Prostate gland (tissue), 2 donors: ENCODE measurements around the gene CKAP2L. TPM values are rescaled to one million over a fixed set of nuclear protein-coding genes. Genes with fewer than 3 reads are reported as not detected.

Experiments used
- DNase-seq: peaks from one replicate; pipeline ENCODE4 v3.0.0-alpha.2; 2019; ENCODE audit warnings: low spot score
- H3K27ac ChIP-seq, 2 donors: fragments of 200-600 bp; sonication (generic); 2 replicates each; pipeline ENCODE4 v1.5.1; 2017 to 2019
- H3K27me3 ChIP-seq: fragments of 200-600 bp; sonication (generic); replicated peaks from 2 replicates; pipeline ENCODE4 v1.5.1; 2019; ENCODE audit not compliant: insufficient read depth
- H3K36me3 ChIP-seq, 2 donors: fragments of 200-600 bp; sonication (generic); 1 replicate in 1 of 2; 2 replicates in 1 of 2; pipeline versions ENCODE4 v1.5.1 to v1.8.1; 2017 to 2019
- H3K4me1 ChIP-seq: fragments of 200-600 bp; sonication (generic); replicated peaks from 2 replicates; pipeline ENCODE4 v1.5.1; 2019
- H3K4me3 ChIP-seq, 2 donors: fragments of 200-600 bp; sonication (generic); 2 replicates each; pipeline ENCODE4 v1.5.1; 2017 to 2019
- H3K9me3 ChIP-seq: fragments of 200-600 bp; sonication (generic); 2 replicates; pipeline ENCODE4 v1.5.1; 2017
- CTCF ChIP-seq, 4 experiments: fragments of 200-600 bp in 2 of 4; fragments of 450-650 bp in 2 of 4; sonication (generic) in 2 of 4; IDR thresholded peaks; 1 replicate in 3 of 4; 2 replicates in 1 of 4; pipeline ENCODE4 v1.5.1; 2016 to 2019; ENCODE audit warnings: antibody characterized with exemption in 4 of 4, mild to moderate bottlenecking in 2 of 4, moderate library complexity in 2 of 4
- POLR2A ChIP-seq: fragments of 450-650 bp; IDR thresholded peaks from one replicate; pipeline ENCODE4 v1.6.1; 2016; ENCODE audit warnings: antibody characterized with exemption, mild to moderate bottlenecking
- POLR2AphosphoS5 ChIP-seq: sonication (generic); formaldehyde crosslinking; IDR thresholded peaks from one replicate; pipeline ENCODE4 v1.6.1; 2017; ENCODE audit warnings: antibody characterized with exemption
- WGBS: methylation state at CpG from one replicate; pipeline ENCODE4 v1.1.5; 2018; 5-methylcytosine and 5-hydroxymethylcytosine counted together
- intact Hi-C: fragments of 100-400 bp; cut with DNase I; formaldehyde crosslinking; loops from one replicate; pipeline ENCODE4 v1.14.2; 2022
- total RNA-seq, 2 donors: library from RNA; depleted of rRNA; stranded (reverse); fragments of >200 nt; gene quantifications; one replicate each; pipeline ENCODE4 v1.1.0, GENCODE V29; 2016

The CKAP2L gene
- total RNA-seq, 2 donors from 2014 or later = 0.23 to 3.1 TPM

- Histone ChIP-seq H3K36me3 (no peaks in the 10 kb centered on the region), H3K4me1 (no peaks in the 10 kb centered on the region), H3K27ac (no peak overlapping the region), H3K4me3 (no peak overlapping the region), H3K27me3 (no peaks in the 10 kb centered on the region), H3K9me3 (no peaks in the 10 kb centered on the region)
- TF ChIP-seq CTCF (IDR thresholded peaks at IDR 0.05) = no peak
- TF ChIP-seq POLR2A = no peak
- TF ChIP-seq POLR2AphosphoS5 = no peak
- no peak for DNase-seq
- 95% methylated on average over 6 of the region's 7 CpGs for WGBS
- intact Hi-C loops = no loop called here
Observed at GRCh38 chr2:112713926-112714325, 50.5 kb downstream of the CKAP2L start.

- WGBS = 66% methylated on average over 6 of the region's 7 CpGs
- H3K4me1 ChIP-seq = no peaks in the 10 kb centered on the region
- H3K27me3 ChIP-seq = no peaks in the 10 kb centered on the region
- TF ChIP-seq POLR2A (no peak), POLR2AphosphoS5 (no peak), CTCF (IDR thresholded peaks at IDR 0.05) (no peak)
- H3K27ac ChIP-seq = no peak overlapping the region
- H3K36me3 ChIP-seq = no peaks in the 10 kb centered on the region
- no peak for DNase-seq
- no peak overlapping the region for H3K4me3 ChIP-seq
- no peaks in the 10 kb centered on the region for H3K9me3 ChIP-seq
- intact Hi-C loops = no loop called here
Observed at GRCh38 chr2:112713585-112713925, 50.9 kb downstream of the CKAP2L start.

- no peaks in the 10 kb centered on the region for H3K27me3 ChIP-seq
- no peaks in the 10 kb centered on the region for H3K4me1 ChIP-seq
- no peaks in the 10 kb centered on the region for H3K9me3 ChIP-seq
- 78% methylated on average over 17 of the region's 17 CpGs for WGBS
- H3K36me3 ChIP-seq = no peaks in the 10 kb centered on the region
- intact Hi-C loops = no loop called here
- no peak overlapping the region for H3K4me3 ChIP-seq
- TF ChIP-seq POLR2A (no peak), POLR2AphosphoS5 (no peak), CTCF (IDR thresholded peaks at IDR 0.05) (no peak)
- no peak for DNase-seq
- no peak overlapping the region for H3K27ac ChIP-seq
Observed at GRCh38 chr2:112712903-112713584, 51.4 kb downstream of the CKAP2L start.

GRCh38 chr2:112712465-112712864 is 51.9 kb downstream of the CKAP2L start:
- Histone ChIP-seq H3K27ac (no peak overlapping the region), H3K9me3 (no peaks in the 10 kb centered on the region), H3K27me3 (no peaks in the 10 kb centered on the region), H3K4me3 (no peak overlapping the region), H3K36me3 (no peaks in the 10 kb centered on the region), H3K4me1 (no peaks in the 10 kb centered on the region)
- intact Hi-C loops = no loop called here
- DNase-seq = no peak
- WGBS = 69% methylated on average over 3 of the region's 3 CpGs
- TF ChIP-seq CTCF (IDR thresholded peaks at IDR 0.05) (no peak), POLR2A (no peak), POLR2AphosphoS5 (no peak)
